Memory B cell (primary cell): ENCODE measurements around the gene WFS1.

ENCODE experiments used
- ATAC-seq: fragments of 150-1000 bp; cut with Tn5 transposase; 2 replicates; pipeline ENCODE4 v1.10.0; 2021; ENCODE audit warnings: low read depth, mild to moderate bottlenecking, moderate library complexity
- DNase-seq, 2 donors: peaks; one replicate each; pipeline ENCODE4 v3.0.0; 2022; ENCODE audit warnings: low spot score in 2 of 2
- H3K27ac Mint-ChIP-seq: one replicate; pipeline ENCODE4 v1.8.0; 2022; ENCODE audit warnings: mild to moderate bottlenecking, moderate library complexity, mixed read lengths
- H3K27me3 Mint-ChIP-seq: one replicate; pipeline ENCODE4 v1.8.0; 2022; ENCODE audit warnings: mixed read lengths
- H3K36me3 Mint-ChIP-seq: one replicate; pipeline ENCODE4 v1.8.0; 2022; ENCODE audit warnings: mild to moderate bottlenecking, mixed read lengths
- H3K4me1 Mint-ChIP-seq: one replicate; pipeline ENCODE4 v1.8.0; 2022; ENCODE audit warnings: mixed read lengths
- H3K4me3 Mint-ChIP-seq: one replicate; pipeline ENCODE4 v1.8.0; 2022; ENCODE audit warnings: mild to moderate bottlenecking, moderate library complexity, mixed read lengths
- H3K9me3 Mint-ChIP-seq: one replicate; pipeline ENCODE4 v1.8.0; 2022; ENCODE audit warnings: mixed read lengths

The WFS1 gene

GRCh38 chr4:6275898-6276806, 6.5 kb downstream of the WFS1 start:
- no peaks in the 10 kb centered on the region for H3K9me3 Mint-ChIP-seq
- no peak overlapping the region for H3K27ac Mint-ChIP-seq
- ATAC-seq (no peak), DNase-seq (no peak)
- H3K36me3 Mint-ChIP-seq, result peaks cover 2% of the 10 kb centered on the region
- H3K4me1 Mint-ChIP-seq, result peaks cover 5% of the 10 kb centered on the region
- no peak overlapping the region for H3K4me3 Mint-ChIP-seq
- H3K27me3 Mint-ChIP-seq, result no peaks in the 10 kb centered on the region

GRCh38 chr4:6277139-6277802, 7.6 kb downstream of the WFS1 start:
- Mint-ChIP-seq H3K4me1 (peaks cover 2% of the 10 kb centered on the region), H3K9me3 (no peaks in the 10 kb centered on the region), H3K27ac (no peak overlapping the region), H3K4me3 (no peak overlapping the region), H3K27me3 (no peaks in the 10 kb centered on the region), H3K36me3 (peaks cover 2% of the 10 kb centered on the region)
- no peak for ATAC-seq
- no peak for DNase-seq

- H3K27ac Mint-ChIP-seq, result no peak overlapping the region
- no peaks in the 10 kb centered on the region for H3K9me3 Mint-ChIP-seq
- H3K4me3 Mint-ChIP-seq, result no peak overlapping the region
- no peak for ATAC-seq
- DNase-seq, result no peak
- no peaks in the 10 kb centered on the region for H3K4me1 Mint-ChIP-seq
- no peaks in the 10 kb centered on the region for H3K27me3 Mint-ChIP-seq
- H3K36me3 Mint-ChIP-seq, result peaks cover 2% of the 10 kb centered on the region
These were observed 8.5 kb downstream of the WFS1 start for GRCh38 chr4:6277935-6278800.

GRCh38 chr4:6278801-6279197, 9.1 kb downstream of the WFS1 start:
- no peaks in the 10 kb centered on the region for H3K9me3 Mint-ChIP-seq
- DNase-seq (no peak), ATAC-seq (no peak)
- no peaks in the 10 kb centered on the region for H3K4me1 Mint-ChIP-seq
- H3K4me3 Mint-ChIP-seq, result no peak overlapping the region
- H3K36me3 Mint-ChIP-seq, result peaks cover 2% of the 10 kb centered on the region
- no peaks in the 10 kb centered on the region for H3K27me3 Mint-ChIP-seq
- no peak overlapping the region for H3K27ac Mint-ChIP-seq

GRCh38 chr4:6279582-6280289, 10.1 kb downstream of the WFS1 start:
- H3K4me1 Mint-ChIP-seq, result no peaks in the 10 kb centered on the region

GRCh38 chr4:6280365-6280996, 10.8 kb downstream of the WFS1 start:
- H3K9me3 Mint-ChIP-seq, result no peaks in the 10 kb centered on the region
- no peak for ATAC-seq
- no peak overlapping the region for H3K4me3 Mint-ChIP-seq
- H3K27me3 Mint-ChIP-seq, result no peaks in the 10 kb centered on the region
- no peak for DNase-seq
- peaks cover 2% of the 10 kb centered on the region for H3K36me3 Mint-ChIP-seq
- H3K4me1 Mint-ChIP-seq, result no peaks in the 10 kb centered on the region
- H3K27ac Mint-ChIP-seq, result no peak overlapping the region

More at GRCh38 chr4:6279582-6280289, 10.1 kb downstream of the WFS1 start:
- Mint-ChIP-seq H3K27me3 (no peaks in the 10 kb centered on the region), H3K36me3 (peaks cover 2% of the 10 kb centered on the region), H3K9me3 (no peaks in the 10 kb centered on the region), H3K27ac (no peak overlapping the region), H3K4me3 (no peak overlapping the region)
- ATAC-seq (no peak), DNase-seq (no peak)

GRCh38 chr4:6281436-6282313, 12.0 kb downstream of the WFS1 start:
- Mint-ChIP-seq H3K4me3 (no peak overlapping the region), H3K4me1 (no peaks in the 10 kb centered on the region), H3K27me3 (no peaks in the 10 kb centered on the region), H3K27ac (no peak overlapping the region), H3K36me3 (peaks cover 2% of the 10 kb centered on the region), H3K9me3 (no peaks in the 10 kb centered on the region)
- DNase-seq, result no peak
- ATAC-seq, result no peak

GRCh38 chr4:6282314-6282771, 12.7 kb downstream of the WFS1 start:
- no peak overlapping the region for H3K4me3 Mint-ChIP-seq
- H3K9me3 Mint-ChIP-seq, result no peaks in the 10 kb centered on the region
- peaks cover 4% of the 10 kb centered on the region for H3K36me3 Mint-ChIP-seq
- no peak for ATAC-seq
- no peak overlapping the region for H3K27ac Mint-ChIP-seq
- DNase-seq, result no peak
- H3K27me3 Mint-ChIP-seq, result no peaks in the 10 kb centered on the region
- no peaks in the 10 kb centered on the region for H3K4me1 Mint-ChIP-seq

GRCh38 chr4:6283282-6283681, 13.6 kb downstream of the WFS1 start:
- Mint-ChIP-seq H3K4me3 (no peak overlapping the region), H3K36me3 (peaks cover 5% of the 10 kb centered on the region), H3K27me3 (no peaks in the 10 kb centered on the region), H3K27ac (no peak overlapping the region), H3K4me1 (no peaks in the 10 kb centered on the region), H3K9me3 (no peaks in the 10 kb centered on the region)
- DNase-seq (no peak), ATAC-seq (no peak)

GRCh38 chr4:6287017-6287788, 17.6 kb downstream of the WFS1 start:
- Mint-ChIP-seq H3K4me3 (no peak overlapping the region), H3K4me1 (no peaks in the 10 kb centered on the region), H3K27ac (no peak overlapping the region), H3K36me3 (peaks cover 5% of the 10 kb centered on the region), H3K27me3 (no peaks in the 10 kb centered on the region), H3K9me3 (no peaks in the 10 kb centered on the region)
- DNase-seq (no peak), ATAC-seq (no peak)

GRCh38 chr4:6288342-6288741, 18.7 kb downstream of the WFS1 start:
- Mint-ChIP-seq H3K27ac (no peak overlapping the region), H3K9me3 (no peaks in the 10 kb centered on the region)

GRCh38 chr4:6288871-6289270, 19.2 kb downstream of the WFS1 start:
- no peaks in the 10 kb centered on the region for H3K27me3 Mint-ChIP-seq
- H3K4me3 Mint-ChIP-seq, result no peak overlapping the region
- peaks cover 5% of the 10 kb centered on the region for H3K36me3 Mint-ChIP-seq
- DNase-seq (no peak), ATAC-seq (no peak)
- H3K4me1 Mint-ChIP-seq, result no peaks in the 10 kb centered on the region
- no peak overlapping the region for H3K27ac Mint-ChIP-seq
- H3K9me3 Mint-ChIP-seq, result no peaks in the 10 kb centered on the region

More at GRCh38 chr4:6288342-6288741, 18.7 kb downstream of the WFS1 start:
- ATAC-seq, result no peak
- peaks cover 5% of the 10 kb centered on the region for H3K36me3 Mint-ChIP-seq
- no peak overlapping the region for H3K4me3 Mint-ChIP-seq
- no peaks in the 10 kb centered on the region for H3K4me1 Mint-ChIP-seq
- no peak for DNase-seq
- H3K27me3 Mint-ChIP-seq, result no peaks in the 10 kb centered on the region
